IMR-90 (cell line): ENCODE measurements around the gene CIDEA. TPM values are rescaled to one million over a fixed set of nuclear protein-coding genes. Genes with fewer than 3 reads are reported as not detected.

ENCODE experiments used
- ATAC-seq: fragments of 200-7000 bp; cut with Tn5 transposase; 2 replicates; pipeline ENCODE4 v1.9.1; 2020; ENCODE audit warnings: low read depth, mild to moderate bottlenecking, moderate library complexity
- BruUV-seq: library from RNA; stranded (reverse); fragments of 400-500 nt; replicated peaks from 2 replicates; lab custom pipeline; 2021; lab: Mats Ljungman, UMichigan
- CTCF ChIA-PET: fragments of 300-600 bp; formaldehyde crosslinking; extraction: SDS; loops from one replicate; lab custom pipeline; 2021; ENCODE audit warnings: antibody characterized with exemption; lab: Yijun Ruan, JAX
- POLR2A ChIA-PET: fragments of 300-600 bp; sonication (Branson Sonifier 250); formaldehyde crosslinking; loops from one replicate; lab custom pipeline; 2022; ENCODE audit warnings: antibody characterized with exemption; ENCODE audit not compliant: unreplicated experiment; lab: Charles Lee
- DNase-seq: peaks from one replicate; pipeline ENCODE4 v3.0.0; 2013
- H2AFZ ChIP-seq: replicated peaks from 2 replicates; pipeline ENCODE3; 2013; ENCODE audit warnings: low read length, mild to moderate bottlenecking; ENCODE audit not compliant: poor library complexity
- H2AK5ac ChIP-seq: 2 replicates; pipeline ENCODE4 v1.6.1; 2013; ENCODE audit warnings: low read depth, low read length, inconsistent platforms
- H2AK9ac ChIP-seq: replicated peaks from 2 replicates; pipeline ENCODE3; 2013; ENCODE audit warnings: mild to moderate bottlenecking, low read depth, low read length, moderate library complexity; ENCODE audit not compliant: poor library complexity
- H2BK120ac ChIP-seq: 2 replicates; pipeline ENCODE4 v1.6.1; 2013; ENCODE audit warnings: low read depth, low read length, inconsistent platforms
- H2BK15ac ChIP-seq: 3 replicates; pipeline ENCODE4 v1.6.1; 2013; ENCODE audit warnings: low read depth, low read length, inconsistent platforms
- H2BK20ac ChIP-seq: 2 replicates; pipeline ENCODE4 v1.6.1; 2013; ENCODE audit warnings: low read depth, mild to moderate bottlenecking, inconsistent platforms, low read length, moderate library complexity
- H2BK5ac ChIP-seq: 2 replicates; pipeline ENCODE4 v1.6.1; 2013; ENCODE audit warnings: mild to moderate bottlenecking, low read depth, low read length, inconsistent platforms; ENCODE audit not compliant: poor library complexity, severe bottlenecking
- H3K14ac ChIP-seq: replicated peaks from 2 replicates; pipeline ENCODE4 v1.6.1; 2013; ENCODE audit warnings: low read depth, low read length, inconsistent platforms
- H3K18ac ChIP-seq: 2 replicates; pipeline ENCODE4 v1.6.1; 2013; ENCODE audit warnings: low read depth, low read length, control low read depth
- H3K23ac ChIP-seq: 2 replicates; pipeline ENCODE4 v1.6.1; 2013; ENCODE audit warnings: low read depth, low read length, inconsistent platforms
- H3K27ac ChIP-seq: 2 replicates; pipeline ENCODE4 v1.5.1; 2013; ENCODE audit warnings: mild to moderate bottlenecking, control low read depth, low read length; ENCODE audit not compliant: insufficient read depth
- H3K27me3 ChIP-seq: 2 replicates; pipeline ENCODE4 v1.6.1; 2013; ENCODE audit warnings: low read length; ENCODE audit not compliant: control insufficient read depth, insufficient read depth
- H3K36me3 ChIP-seq: 2 replicates; pipeline ENCODE4 v1.6.1; 2013; ENCODE audit warnings: low read length, mixed read lengths; ENCODE audit not compliant: control insufficient read depth, insufficient read depth
- H3K4ac ChIP-seq: 2 replicates; pipeline ENCODE4 v1.6.1; 2013; ENCODE audit warnings: low read depth, low read length, inconsistent platforms
- H3K4me1 ChIP-seq: 2 replicates; pipeline ENCODE4 v1.6.1; 2013; ENCODE audit warnings: low read length, mixed read lengths; ENCODE audit not compliant: control insufficient read depth, insufficient read depth
- H3K4me2 ChIP-seq: 2 replicates; pipeline ENCODE4 v1.6.1; 2013; ENCODE audit warnings: low read depth, mild to moderate bottlenecking, control low read depth, low read length, moderate library complexity
- H3K4me3 ChIP-seq: 2 replicates; pipeline ENCODE4 v1.5.1; 2013; ENCODE audit warnings: low read depth, mild to moderate bottlenecking, control low read depth, low read length, moderate library complexity; ENCODE audit not compliant: insufficient read depth
- H3K56ac ChIP-seq: 2 replicates; pipeline ENCODE4 v1.6.1; 2013; ENCODE audit warnings: low read length, inconsistent platforms; ENCODE audit not compliant: insufficient read depth; ENCODE audit errors: extremely low read depth
- H3K79me1 ChIP-seq, 2 experiments: 2 replicates each; pipeline ENCODE4 v1.6.1; 2013; ENCODE audit warnings: low read length in 2 of 2, inconsistent platforms in 1 of 2, low read depth in 1 of 2
- H3K9ac ChIP-seq: 2 replicates; pipeline ENCODE4 v1.6.1; 2013; ENCODE audit warnings: low read depth, low read length, control low read depth
- H3K9me1 ChIP-seq: 2 replicates; pipeline ENCODE4 v1.6.1; 2013; ENCODE audit warnings: low read length, inconsistent platforms; ENCODE audit not compliant: insufficient read depth
- H3K9me3 ChIP-seq: 2 replicates; pipeline ENCODE4 v1.6.1; 2013; ENCODE audit warnings: low read length; ENCODE audit not compliant: control insufficient read depth, insufficient read depth
- H4K20me1 ChIP-seq: 2 replicates; pipeline ENCODE4 v1.6.1; 2013; ENCODE audit warnings: low read length, inconsistent platforms; ENCODE audit not compliant: insufficient read depth
- H4K5ac ChIP-seq: 2 replicates; pipeline ENCODE4 v1.6.1; 2013; ENCODE audit warnings: mild to moderate bottlenecking, low read depth, low read length, control low read depth
- H4K8ac ChIP-seq, 2 experiments: 2 replicates each; pipeline ENCODE4 v1.6.1; 2013; ENCODE audit warnings: low read depth in 2 of 2, low read length in 2 of 2, control low read depth in 1 of 2, inconsistent platforms in 1 of 2
- H4K91ac ChIP-seq: 2 replicates; pipeline ENCODE4 v1.6.1; 2013; ENCODE audit warnings: low read depth, low read length, inconsistent platforms; ENCODE audit not compliant: insufficient read depth
- BHLHE40 ChIP-seq: fragments of 150-350 bp; IDR thresholded peaks from 2 replicates; pipeline ENCODE4 v1.6.1; 2016; ENCODE audit warnings: mild to moderate bottlenecking, low read depth, low read length
- CEBPB ChIP-seq: IDR thresholded peaks from 2 replicates; pipeline ENCODE4 v1.6.1; 2012; ENCODE audit warnings: low read depth, low read length, improper control_type of control experiment
- CHD1 ChIP-seq: IDR thresholded peaks from 2 replicates; pipeline ENCODE4 v1.6.1; 2012; ENCODE audit warnings: low read depth, low read length, improper control_type of control experiment
- CTCF ChIP-seq: conservative IDR thresholded peaks from 2 replicates; pipeline ENCODE4 v1.5.1; 2012; ENCODE audit warnings: mild to moderate bottlenecking, low read depth, low read length, improper control_type of control experiment
- ELK1 ChIP-seq: fragments of 150-350 bp; IDR thresholded peaks from 2 replicates; pipeline ENCODE4 v1.6.1; 2016; ENCODE audit warnings: low read depth, mild to moderate bottlenecking, low read length, moderate library complexity, borderline replicate concordance
- FOS ChIP-seq: fragments of 150-350 bp; IDR thresholded peaks from 2 replicates; pipeline ENCODE4 v1.6.1; 2016; ENCODE audit warnings: low read depth, low read length
- MAFK ChIP-seq: IDR thresholded peaks from 2 replicates; pipeline ENCODE4 v1.6.1; 2012; ENCODE audit warnings: low read depth, low read length, improper control_type of control experiment
- MAZ ChIP-seq: IDR thresholded peaks from 2 replicates; pipeline ENCODE4 v1.6.1; 2012; ENCODE audit warnings: low read depth, mild to moderate bottlenecking, low read length, improper control_type of control experiment, moderate library complexity, borderline replicate concordance
- MXI1 ChIP-seq: IDR thresholded peaks from 2 replicates; pipeline ENCODE4 v1.6.1; 2012; ENCODE audit warnings: low read depth, mild to moderate bottlenecking, low read length, moderate library complexity, borderline replicate concordance
- NFE2L2 ChIP-seq: fragments of 150-350 bp; IDR thresholded peaks from 2 replicates; pipeline ENCODE4 v1.6.1; 2016; ENCODE audit warnings: low read depth, mild to moderate bottlenecking, low read length
- POLR2A ChIP-seq: IDR thresholded peaks from 2 replicates; pipeline ENCODE4 v1.6.1; 2012; ENCODE audit warnings: mild to moderate bottlenecking, low read depth, low read length
- RAD21 ChIP-seq: IDR thresholded peaks from 2 replicates; pipeline ENCODE4 v1.6.1; 2012; ENCODE audit warnings: low read length, improper control_type of control experiment
- RCOR1 ChIP-seq: IDR thresholded peaks from 2 replicates; pipeline ENCODE4 v1.6.1; 2012; ENCODE audit warnings: mild to moderate bottlenecking, low read length, improper control_type of control experiment; ENCODE audit not compliant: insufficient replicate concordance
- RFX5 ChIP-seq: IDR thresholded peaks from 2 replicates; pipeline ENCODE4 v1.8.0; 2012; ENCODE audit warnings: low read depth, mild to moderate bottlenecking, low read length, moderate library complexity
- SMC3 ChIP-seq: fragments of 150-350 bp; IDR thresholded peaks from 2 replicates; pipeline ENCODE4 v1.6.1; 2016; ENCODE audit warnings: low read depth, mild to moderate bottlenecking, antibody characterized with exemption, low read length, moderate library complexity
- WGBS, 2 experiments: methylation state at CpG; one replicate each; pipeline versions ENCODE4 v1.1.5 to v1.1.7; 2013; ENCODE audit warnings: missing lambda C conversion rate in 2 of 2; ENCODE audit not compliant: insufficient read length in 1 of 2; ENCODE audit errors: extremely low coverage in 2 of 2; 5-methylcytosine and 5-hydroxymethylcytosine counted together
- dilution Hi-C: fragments of 300-500 bp; cut with HindIII; formaldehyde crosslinking; loops from one replicate; pipeline ENCODE4 v1.14.3; 2018; ENCODE audit warnings: low sequenced_read_pairs; ENCODE audit not compliant: unreplicated experiment
- in situ Hi-C: fragments of 300-500 bp; cut with MboI; formaldehyde crosslinking; loops from 3 replicates; pipeline ENCODE4 v1.14.3; 2019; ENCODE audit warnings: low sequenced_read_pairs, inconsistent platforms, mixed read lengths
- intact Hi-C: fragments of 100-400 bp; cut with micrococcal nuclease; formaldehyde crosslinking; loops from 2 replicates; pipeline ENCODE4 v1.10.0; 2022
- polyA plus RNA-seq, 3 experiments: library from polyadenylated mRNA; depleted of rRNA; stranded (reverse); fragments of >200 nt; gene quantifications; 2 replicates each; pipeline ENCODE4 v1.2.3, GENCODE V29; 2012; ENCODE audit warnings: low replicate concordance in 1 of 3
- total RNA-seq: library from RNA; depleted of rRNA; stranded (reverse); fragments of >200 nt; gene quantifications from 2 replicates; pipeline ENCODE4 v1.2.3, GENCODE V29; 2012
- TF ChIP-seq, protein P1 (sequence below): fragments of 150-350 bp; IDR thresholded peaks from 2 replicates; pipeline ENCODE4 v1.6.1; 2017; ENCODE audit warnings: mild to moderate bottlenecking, antibody characterized with exemption, low read length, low read depth

The CIDEA gene
- total and polyA plus RNA-seq, 2 of the 4 experiments (the other 2 are of a cell fraction): not detected

DNA sequence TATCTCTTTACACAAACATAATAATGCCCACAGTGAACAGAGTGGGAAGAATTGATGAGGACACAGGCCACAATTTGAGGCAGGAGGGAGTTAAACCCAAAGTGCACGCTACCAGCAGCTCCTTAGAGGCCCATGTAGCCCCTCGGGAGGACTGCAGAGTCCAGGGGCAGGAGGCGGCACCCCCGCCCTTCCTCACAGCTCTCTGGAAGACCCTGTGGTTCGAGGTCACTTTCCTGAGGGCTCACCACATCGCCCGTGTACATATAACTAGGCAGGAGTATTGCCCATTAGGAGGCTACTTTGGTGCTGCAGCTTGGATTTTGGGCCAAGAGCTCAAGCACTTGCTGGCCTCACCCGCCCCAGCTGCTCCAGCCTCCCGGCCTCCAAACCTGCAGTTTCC lies 22.2 kb upstream of the CIDEA start:
- ChIA-PET CTCF (no interaction called here), POLR2A (no interaction called here)
- ATAC-seq (no peak), DNase-seq (no peak)
- H3K56ac ChIP-seq: no peak overlapping the region
- no peaks in the 10 kb centered on the region for H3K79me1 ChIP-seq
- no TSS peak for BruUV-seq
- no peak for TF ChIP-seq MAFK
- TF ChIP-seq MXI1: no peak
- TF ChIP-seq CTCF: no peak
- TF ChIP-seq POLR2A: no peak
- TF ChIP-seq RFX5: no peak
- no peak for TF ChIP-seq RCOR1
- TF ChIP-seq NFE2L2: no peak
- TF ChIP-seq FOS: no peak
- TF ChIP-seq, protein P1, sequence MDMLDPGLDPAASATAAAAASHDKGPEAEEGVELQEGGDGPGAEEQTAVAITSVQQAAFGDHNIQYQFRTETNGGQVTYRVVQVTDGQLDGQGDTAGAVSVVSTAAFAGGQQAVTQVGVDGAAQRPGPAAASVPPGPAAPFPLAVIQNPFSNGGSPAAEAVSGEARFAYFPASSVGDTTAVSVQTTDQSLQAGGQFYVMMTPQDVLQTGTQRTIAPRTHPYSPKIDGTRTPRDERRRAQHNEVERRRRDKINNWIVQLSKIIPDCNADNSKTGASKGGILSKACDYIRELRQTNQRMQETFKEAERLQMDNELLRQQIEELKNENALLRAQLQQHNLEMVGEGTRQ: no peak
- no peak for TF ChIP-seq CHD1
- TF ChIP-seq ELK1: no peak
- TF ChIP-seq BHLHE40: no peak
- TF ChIP-seq MAZ: no peak
- no peak for TF ChIP-seq RAD21
- TF ChIP-seq SMC3: no peak
- no peak for TF ChIP-seq CEBPB
- no peaks in the 10 kb centered on the region; the same call in 1 of the 2 replicates for H3K9me1 ChIP-seq
- no peaks in the 10 kb centered on the region for H3K4me1 ChIP-seq
- dilution Hi-C loops: no loop called here
- no peak overlapping the region for H2AK9ac ChIP-seq
- no peak overlapping the region for H2AK5ac ChIP-seq
- H3K4me3 ChIP-seq: no peak overlapping the region
- H4K5ac ChIP-seq: no peak overlapping the region
- no peak overlapping the region for H4K91ac ChIP-seq
- 100% methylated on average over 1 of the region's 9 CpGs; no CpG with 5 or more reads in 1 of the 2 experiments for WGBS, 2 experiments
- H2BK5ac ChIP-seq: no peak overlapping the region
- no peaks in the 10 kb centered on the region for H3K36me3 ChIP-seq
- H3K27me3 ChIP-seq: peaks cover 4% of the 10 kb centered on the region
- H3K4ac ChIP-seq: no peak overlapping the region
- no peaks in the 10 kb centered on the region for H4K20me1 ChIP-seq
- no peak overlapping the region for H3K18ac ChIP-seq
- no peak overlapping the region for H2BK15ac ChIP-seq
- intact Hi-C loops: loop anchor here (10.0 kb wide), 3 partner anchors 137 to 297 kb away; partner anchors contain the start of gene ANKRD62
- no peaks in the 10 kb centered on the region for H3K9me3 ChIP-seq
- no peak overlapping the region for H3K9ac ChIP-seq
- no peak overlapping the region for H2AFZ ChIP-seq
- no peak overlapping the region for H3K14ac ChIP-seq
- H4K8ac ChIP-seq: no peak overlapping the region
- no peak overlapping the region for H3K23ac ChIP-seq
- no peak overlapping the region for H3K4me2 ChIP-seq
- H2BK120ac ChIP-seq: no peak overlapping the region
- no peak overlapping the region for H2BK20ac ChIP-seq
- H3K27ac ChIP-seq: no peak overlapping the region
- in situ Hi-C loops: no loop called here
